Measurements from ENCODE around the gene SOX12. TPM values are rescaled to one million over a fixed set of nuclear protein-coding genes. Genes with fewer than 3 reads are reported as not detected.

SOX12 gene
- total RNA-seq, 1 donor from 2014 or later, result 7.7 TPM

DNA sequence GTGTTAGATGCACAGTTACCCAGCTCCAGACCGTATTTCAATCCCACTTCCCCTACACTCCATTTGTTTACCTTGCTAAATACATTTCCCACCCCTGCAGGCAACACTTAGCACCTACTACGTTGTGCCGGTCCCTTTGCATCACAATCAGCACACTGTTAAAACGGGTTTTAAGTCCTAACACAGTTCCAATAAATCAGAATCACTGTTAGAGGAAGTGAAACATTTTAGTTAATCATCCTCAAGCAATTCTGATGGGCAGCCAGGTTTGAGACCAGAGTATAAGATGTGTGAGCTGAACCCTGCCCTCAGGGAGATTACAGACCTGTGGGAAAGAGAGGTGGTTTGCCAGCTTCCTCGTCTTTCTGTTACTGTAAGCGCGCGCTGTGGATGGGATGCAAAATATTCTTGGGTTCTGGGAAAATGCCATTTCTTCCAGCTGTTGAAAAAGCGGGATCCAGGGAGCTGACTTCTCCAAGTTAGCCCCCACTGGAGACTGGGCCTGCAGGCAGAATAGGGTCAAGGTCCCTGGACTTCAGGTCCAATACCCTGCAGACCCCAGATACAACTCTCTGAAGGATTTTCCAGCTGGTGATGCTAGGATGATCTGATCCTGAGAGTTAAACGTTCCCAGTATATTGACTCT lies 24.9 kb upstream of the SOX12 start:
- FAIRE-seq, result no peak
- no peak for DNase-seq (ENCODE audit: low spot score in 2 of 2)

DNA sequence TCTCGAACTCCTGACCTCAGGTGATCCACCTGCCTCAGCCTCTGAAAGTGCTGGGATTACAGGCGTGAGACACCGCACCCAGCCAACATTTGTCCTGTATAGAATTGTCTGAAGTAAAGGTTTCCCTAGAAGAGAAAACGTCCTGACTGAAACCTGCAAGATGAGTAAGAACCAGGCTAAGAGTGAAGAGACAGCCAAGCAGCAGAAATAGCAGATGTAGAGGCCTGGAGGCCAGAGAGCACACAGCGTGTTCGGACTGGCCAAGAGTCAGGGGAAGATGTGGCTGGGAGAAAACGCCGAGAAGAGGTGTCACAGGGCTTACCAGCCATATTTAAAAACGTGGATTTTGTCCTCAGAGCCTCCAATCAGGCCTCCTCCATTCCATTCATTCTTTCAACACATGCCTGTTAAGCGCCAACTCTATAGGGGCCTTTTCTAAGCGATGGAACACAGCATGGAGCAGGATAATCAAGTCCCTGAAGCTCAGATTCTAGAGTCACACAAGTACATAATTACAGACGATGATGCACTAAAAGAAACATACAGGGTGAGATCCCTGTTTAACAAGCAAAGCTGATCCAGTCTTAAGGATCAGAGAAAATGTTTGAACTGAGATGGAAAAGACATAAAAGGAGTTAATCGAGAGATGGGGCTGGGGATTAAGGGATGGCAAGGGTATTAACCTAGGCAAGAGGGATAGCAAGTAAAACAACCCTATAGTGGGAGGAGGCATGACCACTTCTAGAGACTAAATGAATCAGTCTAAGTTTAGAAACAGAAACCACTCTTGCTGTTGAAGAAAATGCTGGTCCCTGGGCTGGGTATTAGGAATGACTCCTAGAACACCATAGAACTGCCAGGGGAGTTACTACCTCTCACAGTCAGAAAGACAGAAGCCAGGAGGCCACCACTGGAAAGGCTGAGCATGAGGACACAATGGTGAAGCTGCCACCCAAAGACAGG lies 23.2 kb upstream of the SOX12 start:
- DNase-seq (ENCODE audit: low spot score in 2 of 2), result no peak
- FAIRE-seq, result no peak

DNA sequence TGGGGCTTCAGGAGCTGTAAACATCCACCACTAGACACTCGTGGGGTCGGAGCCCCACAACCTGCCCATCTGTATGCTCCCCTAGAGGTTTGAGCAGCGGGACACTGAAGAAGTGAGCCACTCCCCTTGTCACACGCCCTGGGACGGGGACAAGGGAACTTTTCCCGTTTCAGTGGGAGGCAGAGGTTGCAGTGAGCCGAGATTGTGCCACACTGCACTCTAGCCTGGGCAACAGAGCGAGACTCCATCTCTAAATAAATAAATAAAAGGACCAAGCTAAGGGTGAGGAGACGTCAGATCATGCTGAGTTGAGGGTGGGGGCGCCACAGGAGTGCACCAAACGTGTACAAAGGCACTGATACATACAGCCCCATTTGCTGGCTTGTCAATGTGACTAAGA lies 19.6 kb upstream of the SOX12 start:
- FAIRE-seq (no peak), DNase-seq (ENCODE audit: low spot score in 2 of 2) (no peak)

DNA sequence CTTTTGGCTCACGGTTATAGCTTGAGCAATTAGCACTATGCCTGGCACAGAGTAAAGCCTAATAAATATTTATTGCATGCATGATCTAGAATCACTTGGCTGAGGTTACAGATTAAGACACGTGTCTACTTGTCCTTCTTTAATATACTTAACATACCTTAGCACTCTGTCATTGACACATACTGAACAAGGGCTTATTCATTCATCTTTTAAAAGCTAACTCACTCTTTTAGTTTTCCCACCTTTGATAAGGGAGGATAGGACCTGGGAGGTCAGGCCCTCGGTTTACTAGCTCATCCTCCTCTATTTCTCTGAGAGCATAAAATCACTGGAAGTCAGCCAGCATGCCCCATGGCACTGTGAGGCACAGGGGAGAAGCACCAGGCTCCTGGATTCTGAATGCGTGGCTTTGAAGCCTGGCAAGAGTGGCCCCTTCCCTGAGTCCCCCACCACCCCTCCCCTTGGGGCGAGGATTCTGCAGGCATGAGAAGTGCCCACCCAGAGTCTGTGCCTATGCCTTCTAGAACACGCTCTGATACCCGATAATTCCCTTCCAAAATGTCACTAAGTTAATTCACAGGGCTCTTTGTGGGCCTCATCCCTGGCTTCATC lies 16.8 kb upstream of the SOX12 start:
- FAIRE-seq (no peak), DNase-seq (ENCODE audit: low spot score in 2 of 2) (no peak)

DNA sequence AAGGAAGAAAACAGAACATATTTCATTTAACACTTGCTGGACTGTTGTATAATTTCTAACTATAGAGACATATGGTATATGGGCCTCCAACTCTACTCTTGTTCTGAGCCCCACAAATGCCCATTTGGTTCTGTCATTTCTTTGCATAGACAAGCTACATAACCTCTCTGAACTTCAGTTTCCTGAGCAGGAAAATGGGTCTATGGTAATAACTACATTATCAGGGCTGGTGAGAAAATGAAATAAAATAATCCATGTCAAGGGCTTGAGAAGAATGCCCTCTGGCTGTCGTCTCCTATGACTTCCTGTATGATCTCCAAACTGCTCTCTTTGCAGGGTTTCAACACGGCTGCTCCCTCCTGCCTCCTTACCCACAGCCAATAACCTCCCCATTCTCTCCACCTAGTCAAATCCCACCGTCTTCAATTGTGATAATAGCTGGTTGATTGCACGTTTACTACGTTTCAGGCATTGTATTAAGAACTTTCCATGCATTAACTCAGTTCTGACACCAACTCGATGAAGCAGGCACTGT lies 16.0 kb upstream of the SOX12 start:
- FAIRE-seq (no peak), DNase-seq (ENCODE audit: low spot score in 2 of 2) (no peak)

DNA sequence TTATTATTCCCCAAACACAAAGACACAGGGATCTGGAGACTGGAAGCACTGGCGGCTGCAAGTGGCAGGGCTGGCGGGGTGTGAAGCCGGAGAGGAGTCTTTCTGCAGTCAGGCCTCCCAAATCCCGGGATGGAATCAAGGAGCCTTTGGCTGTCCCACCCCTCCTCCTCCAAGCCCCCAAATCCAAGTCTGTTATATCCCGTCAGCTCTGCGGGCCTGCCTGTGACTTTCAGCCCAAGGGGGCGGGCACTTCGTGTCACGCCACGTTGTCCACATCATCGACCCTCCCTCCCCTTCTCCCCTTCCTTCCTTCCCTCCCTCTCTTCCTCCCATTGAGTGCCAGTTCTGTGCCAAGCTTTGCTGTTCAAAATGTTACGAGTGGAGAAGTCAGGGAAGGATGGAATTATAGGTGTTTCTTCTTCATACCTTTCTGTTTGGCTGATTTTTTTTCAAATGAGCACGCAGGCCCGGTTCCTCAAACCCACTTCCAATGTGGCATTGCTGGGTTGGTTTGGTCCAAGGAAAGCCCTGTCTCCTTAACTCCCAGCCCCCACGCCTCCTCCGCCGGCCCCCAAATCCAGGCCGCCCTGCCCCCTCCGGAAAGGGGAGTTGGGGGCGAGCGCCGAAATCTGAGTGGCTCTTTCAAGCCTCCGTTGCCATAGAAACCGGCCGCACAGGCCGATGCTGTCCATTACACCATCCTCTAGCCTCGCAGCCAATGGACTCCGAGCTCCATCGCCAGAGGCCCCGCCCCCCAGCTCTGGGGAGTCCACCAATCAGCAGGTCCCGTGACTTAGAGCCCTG lies 15.3 kb upstream of the SOX12 start:
- DNase-seq (ENCODE audit: low spot score in 2 of 2) (peak; percentile 89 to 97), FAIRE-seq (no peak)

DNA sequence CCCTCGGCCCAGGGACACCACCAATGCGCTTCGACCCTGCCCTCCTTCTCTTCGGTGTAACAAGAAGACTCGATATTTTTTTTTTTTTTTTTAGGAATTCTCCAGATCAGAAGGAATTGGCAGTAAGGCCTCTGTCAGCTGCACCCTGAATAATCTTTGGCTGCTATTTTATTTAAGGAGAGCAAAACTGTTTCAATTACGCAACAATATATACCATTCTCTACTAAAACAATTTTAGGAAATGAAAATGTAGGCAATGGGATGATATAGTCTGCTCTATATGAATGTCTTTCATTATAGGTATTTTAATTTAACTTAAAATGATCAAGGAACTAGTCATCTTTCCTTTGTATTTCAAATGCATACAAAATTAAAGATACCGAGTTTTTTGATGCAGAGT lies 14.7 kb upstream of the SOX12 start:
- DNase-seq (ENCODE audit: low spot score in 2 of 2), result no peak
- FAIRE-seq, result peak; percentile 99

DNA sequence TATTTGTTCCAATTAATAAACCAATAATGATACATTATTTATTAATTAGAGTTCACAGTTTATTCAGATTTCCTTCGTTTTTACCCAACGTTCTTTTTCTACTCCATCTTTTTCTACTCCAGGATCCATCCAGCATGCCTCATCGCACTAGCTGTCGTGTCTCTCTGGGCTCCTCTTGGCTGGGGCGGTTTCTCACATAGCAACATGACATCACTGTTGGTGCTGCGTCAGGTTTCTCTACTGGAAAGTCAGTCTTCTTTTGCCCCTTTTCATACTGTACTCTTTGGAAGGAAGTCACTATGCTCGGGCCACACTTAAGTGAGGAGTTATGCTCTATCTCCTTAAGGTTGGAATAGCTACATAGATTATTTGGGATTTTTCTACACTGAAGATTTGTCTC lies 13.7 kb upstream of the SOX12 start:
- DNase-seq (ENCODE audit: low spot score in 2 of 2) (no peak), FAIRE-seq (no peak)

DNA sequence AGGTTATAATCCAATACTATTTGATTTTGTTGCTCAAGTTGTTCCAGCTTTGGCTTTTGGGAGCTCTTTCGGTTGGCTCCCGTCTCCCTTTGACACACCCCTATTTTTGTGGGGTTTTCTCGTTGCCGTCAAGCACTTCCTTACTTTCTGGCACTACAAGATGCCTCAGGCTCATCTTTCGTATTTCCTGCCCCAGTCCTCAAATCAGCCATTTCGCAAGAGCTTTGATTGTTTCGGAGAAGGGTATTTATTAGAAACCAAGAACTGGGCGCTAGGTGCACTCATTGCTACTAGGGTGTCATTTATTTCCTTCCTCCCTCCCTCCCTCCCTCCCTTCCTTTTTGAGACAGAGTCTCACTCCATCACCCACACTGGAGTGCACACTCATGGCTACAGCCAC lies 13.3 kb upstream of the SOX12 start:
- no peak for DNase-seq (ENCODE audit: low spot score in 2 of 2)
- FAIRE-seq, result no peak

DNA sequence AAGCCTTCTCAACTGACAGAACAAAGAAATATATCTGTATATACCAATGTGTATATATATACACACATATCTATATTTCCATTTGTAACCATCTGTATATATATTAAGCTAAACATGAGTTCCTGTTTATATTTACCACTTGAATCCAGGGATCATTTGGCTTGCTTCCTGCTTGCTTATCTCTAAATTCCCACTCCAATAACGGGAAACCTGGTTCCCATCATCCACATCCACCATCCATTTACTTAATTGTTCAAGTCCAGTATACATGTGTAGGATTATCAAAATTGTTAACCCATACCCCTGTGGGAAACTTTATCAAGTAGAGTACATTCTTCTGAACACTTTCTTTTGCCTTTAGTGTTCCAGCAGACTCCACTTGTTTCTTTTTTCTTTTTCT lies 12.5 kb upstream of the SOX12 start:
- no peak for FAIRE-seq
- DNase-seq (ENCODE audit: low spot score in 2 of 2), result no peak

DNA sequence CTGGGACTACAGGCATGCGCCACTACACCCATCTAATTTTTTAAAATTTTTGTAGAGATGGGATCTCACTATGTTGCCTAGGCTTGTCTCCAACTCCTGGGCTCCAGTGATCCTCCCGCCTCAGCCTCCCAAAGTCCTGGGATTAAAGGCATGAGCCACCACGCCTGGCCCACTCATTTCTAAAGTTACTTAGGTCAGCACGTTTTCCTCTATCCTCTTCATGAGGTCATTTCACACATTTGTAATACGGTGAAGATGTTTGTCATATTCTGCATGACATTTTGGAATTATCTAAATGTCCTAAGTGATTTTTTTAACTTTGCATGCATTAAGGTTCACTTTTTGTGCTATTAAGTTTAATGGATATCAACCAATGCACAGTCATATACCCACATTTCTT lies 11.9 kb upstream of the SOX12 start:
- DNase-seq (ENCODE audit: low spot score in 2 of 2) (no peak), FAIRE-seq (no peak)

DNA sequence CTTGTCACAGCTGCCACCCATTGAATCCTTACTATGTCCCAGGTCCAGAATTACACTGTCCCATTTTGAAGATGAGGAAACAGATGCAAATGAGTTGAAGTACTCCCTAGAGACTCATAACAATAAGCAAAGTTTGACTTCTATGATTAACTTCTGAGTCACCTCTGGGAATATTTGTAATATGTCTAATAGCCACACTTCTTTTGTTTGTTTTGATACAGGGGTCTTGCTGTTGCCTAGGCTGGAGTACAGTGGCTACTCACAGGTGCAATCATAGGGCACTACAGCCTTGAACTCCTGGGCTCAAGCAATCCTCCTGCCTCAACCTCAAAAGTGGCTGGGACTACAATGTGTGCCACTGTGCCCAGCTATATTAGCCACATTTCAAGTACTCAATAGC lies 11.4 kb upstream of the SOX12 start:
- FAIRE-seq, result no peak
- no peak for DNase-seq (ENCODE audit: low spot score in 2 of 2)

DNA sequence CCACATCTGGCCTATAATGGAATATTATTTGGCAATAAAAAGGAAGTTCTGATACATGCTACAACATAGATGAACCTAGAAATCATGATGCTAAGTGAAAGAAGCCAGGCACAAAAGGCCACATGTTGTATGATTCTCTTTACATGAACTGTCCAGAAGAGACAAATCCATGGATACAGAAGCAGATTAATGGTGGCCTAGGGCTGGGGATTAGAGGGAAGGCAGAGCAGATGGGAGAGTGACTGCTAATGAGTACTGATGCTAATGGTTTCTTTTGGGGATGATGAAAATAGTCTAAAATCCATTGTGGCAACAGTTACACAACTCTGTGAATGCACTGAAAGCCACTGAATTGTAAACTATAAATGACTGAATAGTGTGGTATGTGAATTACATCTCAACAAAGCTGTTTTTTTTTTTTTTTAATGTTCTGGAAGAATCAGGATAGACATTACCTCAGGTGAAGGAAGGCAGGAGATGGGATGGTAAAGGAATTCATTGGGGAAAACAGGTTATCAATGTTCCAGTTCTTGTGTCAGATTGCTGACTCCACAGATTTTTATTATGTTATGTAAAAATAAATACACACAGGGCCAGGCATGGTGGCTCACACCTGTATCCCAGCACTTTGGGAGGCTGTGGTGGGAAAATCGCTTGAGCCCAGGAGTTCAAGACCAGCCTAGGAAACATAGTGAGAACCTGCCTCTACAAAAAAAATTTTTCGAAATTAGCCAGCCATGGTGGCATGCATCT lies 8.9 kb upstream of the SOX12 start:
- FAIRE-seq (no peak), DNase-seq (ENCODE audit: low spot score in 2 of 2) (no peak)

DNA sequence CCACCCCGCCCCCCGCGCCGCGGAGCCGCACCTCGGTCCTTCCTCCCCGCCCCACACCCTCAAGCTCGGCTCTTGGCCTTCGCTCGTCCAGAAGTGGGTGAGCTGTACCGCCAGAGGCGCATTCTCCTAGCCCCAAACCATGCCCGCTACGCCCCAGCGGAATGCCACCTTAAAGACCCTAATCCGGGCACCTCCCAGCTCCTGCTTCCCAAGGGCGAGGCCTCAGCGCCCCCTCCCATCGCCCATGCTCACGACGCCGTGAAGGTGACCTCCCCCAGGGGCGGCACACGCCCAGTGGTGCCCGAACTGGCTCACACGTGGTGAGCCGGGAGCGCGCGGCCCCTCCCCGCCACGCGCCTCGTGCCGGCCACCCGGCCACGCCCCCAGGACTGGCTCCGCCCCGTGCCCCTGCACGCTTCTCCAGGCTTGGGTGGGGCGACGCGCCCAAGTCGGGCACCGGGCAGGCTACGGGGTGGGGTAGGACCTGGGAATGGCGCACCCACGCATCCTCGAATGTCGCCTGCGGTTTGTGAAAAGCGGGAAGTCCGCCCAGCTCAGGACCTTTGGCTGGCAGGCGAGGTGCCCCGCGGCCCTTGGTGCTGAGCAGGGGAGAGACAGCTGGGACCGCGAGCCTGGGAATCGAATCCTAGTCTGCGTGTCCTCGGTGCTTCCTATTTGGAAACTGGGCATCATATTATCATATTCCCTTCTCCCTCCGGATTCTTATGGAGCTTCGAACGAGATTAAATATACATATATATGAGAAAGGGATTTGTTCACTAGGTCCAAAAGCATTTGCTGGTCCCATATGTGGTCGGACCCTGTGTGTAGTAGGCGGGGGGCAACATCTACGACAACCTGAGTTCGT lies 941 bp upstream of the SOX12 start:
- DNase-seq (ENCODE audit: low spot score in 2 of 2) (peak; percentile 85 to 89), FAIRE-seq (no peak)

DNA sequence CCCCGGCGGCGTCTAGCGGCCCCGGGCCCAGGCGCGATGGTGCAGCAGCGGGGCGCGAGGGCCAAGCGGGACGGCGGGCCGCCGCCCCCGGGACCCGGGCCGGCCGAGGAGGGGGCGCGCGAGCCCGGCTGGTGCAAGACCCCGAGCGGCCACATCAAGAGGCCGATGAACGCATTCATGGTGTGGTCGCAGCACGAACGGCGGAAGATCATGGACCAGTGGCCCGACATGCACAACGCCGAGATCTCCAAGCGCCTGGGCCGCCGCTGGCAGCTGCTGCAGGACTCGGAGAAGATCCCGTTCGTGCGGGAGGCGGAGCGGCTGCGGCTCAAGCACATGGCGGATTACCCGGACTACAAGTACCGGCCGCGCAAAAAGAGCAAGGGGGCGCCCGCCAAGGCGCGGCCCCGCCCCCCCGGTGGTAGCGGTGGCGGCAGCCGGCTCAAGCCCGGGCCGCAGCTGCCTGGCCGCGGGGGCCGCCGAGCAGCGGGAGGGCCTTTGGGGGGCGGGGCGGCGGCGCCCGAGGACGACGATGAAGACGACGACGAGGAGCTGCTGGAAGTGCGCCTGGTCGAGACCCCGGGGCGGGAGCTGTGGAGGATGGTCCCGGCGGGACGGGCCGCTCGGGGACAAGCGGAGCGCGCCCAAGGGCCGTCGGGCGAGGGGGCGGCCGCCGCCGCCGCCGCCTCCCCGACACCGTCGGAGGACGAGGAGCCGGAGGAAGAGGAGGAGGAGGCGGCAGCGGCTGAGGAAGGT lies 715 bp downstream of the SOX12 start:
- FAIRE-seq (no peak), DNase-seq (ENCODE audit: low spot score in 2 of 2) (peak; percentile 49 to 75)

DNA sequence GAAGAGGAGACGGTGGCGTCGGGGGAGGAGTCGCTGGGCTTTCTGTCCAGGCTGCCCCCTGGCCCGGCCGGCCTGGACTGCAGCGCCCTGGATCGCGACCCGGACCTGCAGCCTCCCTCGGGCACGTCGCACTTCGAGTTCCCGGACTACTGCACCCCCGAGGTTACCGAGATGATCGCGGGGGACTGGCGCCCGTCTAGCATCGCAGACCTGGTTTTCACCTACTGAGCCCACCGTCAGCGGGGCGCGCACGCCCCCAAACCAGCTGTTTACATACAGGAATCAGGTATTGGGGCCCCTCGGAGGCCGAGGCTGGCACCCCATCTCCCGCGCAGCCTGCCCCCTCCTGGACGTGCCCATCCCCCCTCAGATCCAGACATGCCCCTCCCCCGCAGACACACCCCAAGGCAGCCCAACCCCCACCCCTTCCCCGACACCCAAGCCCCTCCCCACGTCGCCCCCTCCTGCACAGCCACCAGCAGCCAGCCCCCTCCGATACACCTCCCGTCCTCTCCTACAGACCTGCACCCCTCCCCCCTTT lies 1.4 kb downstream of the SOX12 start:
- no peak for DNase-seq (ENCODE audit: low spot score in 2 of 2)
- FAIRE-seq, result no peak

DNA sequence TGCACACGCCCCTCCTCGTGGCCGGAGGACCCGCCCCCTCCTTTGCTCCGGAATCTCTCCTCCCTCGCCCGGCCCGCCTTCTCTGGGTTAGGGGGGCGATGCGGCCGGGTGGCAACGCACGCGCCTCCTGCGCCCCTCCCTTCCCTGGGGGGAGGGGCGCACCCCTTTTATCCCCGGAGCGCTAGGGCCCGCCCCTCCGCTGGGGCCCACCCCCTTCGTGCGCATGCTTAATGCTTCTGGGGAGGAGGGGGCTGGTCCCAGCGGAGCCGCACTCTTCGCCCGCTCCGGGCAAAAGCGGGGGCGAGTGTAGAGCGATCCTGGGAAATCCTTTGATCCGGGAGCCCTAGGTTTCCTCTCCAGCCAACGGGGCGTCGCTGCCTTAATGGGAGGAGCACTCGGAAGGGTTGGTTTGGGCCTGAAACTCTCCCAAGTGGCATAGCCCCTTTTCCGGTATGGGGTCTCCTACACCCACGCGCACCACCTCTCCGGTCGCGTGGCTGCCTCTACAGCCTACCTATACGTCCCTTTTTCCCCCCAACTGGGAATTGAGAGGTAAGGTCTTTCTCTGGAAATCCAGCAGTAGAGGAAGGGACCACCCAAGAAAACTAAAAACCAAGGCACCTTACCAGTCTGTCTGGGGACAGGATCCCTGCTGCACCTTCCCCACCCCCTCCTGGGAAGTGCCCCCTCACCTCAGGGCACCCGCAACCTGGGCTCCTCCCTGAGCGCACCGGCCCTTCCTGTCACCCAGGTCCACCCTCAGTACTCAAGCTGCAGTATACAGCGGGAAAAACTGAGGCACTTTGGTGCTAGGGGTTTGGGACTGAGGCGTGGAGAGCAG lies 2.1 kb downstream of the SOX12 start:
- no peak for FAIRE-seq
- peak; percentile 89 for DNase-seq (ENCODE audit: low spot score in 2 of 2)

Measured in frontal cortex (tissue), 4 donors.